ENCODE data around the gene ST3GAL2. TPM values are rescaled to one million over a fixed set of nuclear protein-coding genes. Genes with fewer than 3 reads are reported as not detected.

The ST3GAL2 gene
- total and polyA plus RNA-seq, 2 donors (not counting 1 experiment from before 2014, with no cell fraction given) = 18.2 to 71.3 TPM

DNA sequence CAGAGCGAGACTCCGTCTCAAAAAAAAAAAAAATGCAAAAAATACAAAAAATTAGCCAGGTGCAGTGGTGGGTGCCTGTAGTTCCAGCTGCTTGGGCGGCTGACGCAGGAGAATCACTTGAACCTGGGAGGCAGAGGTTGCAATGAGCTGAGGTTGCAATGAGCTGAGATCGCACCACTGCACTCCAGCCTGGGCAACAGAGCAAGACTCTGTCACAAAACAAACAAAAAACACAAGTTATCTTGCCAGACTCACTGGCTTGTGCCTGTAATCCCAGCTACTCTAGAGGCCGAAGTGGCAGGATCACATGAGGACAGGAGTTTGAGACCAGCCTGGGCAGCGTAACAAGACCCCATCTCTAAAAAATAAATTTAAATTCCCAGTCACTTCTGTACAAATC, 3.4 kb upstream of the ST3GAL2 start:
- Mint-ChIP-seq H3K4me1 (peaks cover 23% of the 10 kb centered on the region), H3K27me3 (no peaks in the 10 kb centered on the region), H3K4me3 (no peak overlapping the region), H3K27ac (no peak overlapping the region), H3K9me3 (ENCODE audit: insufficient read depth) (no peaks in the 10 kb centered on the region)
- POLR2A ChIA-PET = interaction anchor here (1.0 kb wide), 1 partner anchor 12 kb away, joined by 7 read pairs; no protein-coding TSS in a partner anchor
- no peaks in the 10 kb centered on the region for H3K36me3 ChIP-seq (replicated peaks in 1 of 2; ENCODE audit: control extremely low read depth in 1 of 2, control insufficient read depth in 1 of 2, extremely low read depth in 1 of 2, insufficient read depth in 2 of 2, low read length in 1 of 2)
- H3K9ac ChIP-seq (ENCODE audit: low read length) = no peak overlapping the region
- WGBS (ENCODE audit: insufficient coverage) = 96% methylated on average over 5 of the region's 7 CpGs
- no peak overlapping the region for H3K4me3 ChIP-seq (ENCODE audit: control extremely low read depth in 1 of 5, extremely low read depth in 1 of 5, insufficient read depth in 1 of 5, low read depth in 2 of 5, low read length in 4 of 5)
- DNase-seq (no peak), ATAC-seq (ENCODE audit: low read depth) (no peak)
- H3K9me3 ChIP-seq (ENCODE audit: control extremely low read depth in 1 of 3, control insufficient read depth in 2 of 3, insufficient read depth in 1 of 3, low read length in 2 of 3) = no peaks in the 10 kb centered on the region
- H3K4me2 ChIP-seq (replicated peaks; ENCODE audit: low read depth, low read length, poor library complexity, severe bottlenecking) = no peak overlapping the region
- no peak for TF ChIP-seq EZH2 (IDR thresholded peaks at IDR 0.05; ENCODE audit: borderline replicate concordance, insufficient read depth, low read depth, low read length, poor library complexity, severe bottlenecking)
- TF ChIP-seq, protein P1, sequence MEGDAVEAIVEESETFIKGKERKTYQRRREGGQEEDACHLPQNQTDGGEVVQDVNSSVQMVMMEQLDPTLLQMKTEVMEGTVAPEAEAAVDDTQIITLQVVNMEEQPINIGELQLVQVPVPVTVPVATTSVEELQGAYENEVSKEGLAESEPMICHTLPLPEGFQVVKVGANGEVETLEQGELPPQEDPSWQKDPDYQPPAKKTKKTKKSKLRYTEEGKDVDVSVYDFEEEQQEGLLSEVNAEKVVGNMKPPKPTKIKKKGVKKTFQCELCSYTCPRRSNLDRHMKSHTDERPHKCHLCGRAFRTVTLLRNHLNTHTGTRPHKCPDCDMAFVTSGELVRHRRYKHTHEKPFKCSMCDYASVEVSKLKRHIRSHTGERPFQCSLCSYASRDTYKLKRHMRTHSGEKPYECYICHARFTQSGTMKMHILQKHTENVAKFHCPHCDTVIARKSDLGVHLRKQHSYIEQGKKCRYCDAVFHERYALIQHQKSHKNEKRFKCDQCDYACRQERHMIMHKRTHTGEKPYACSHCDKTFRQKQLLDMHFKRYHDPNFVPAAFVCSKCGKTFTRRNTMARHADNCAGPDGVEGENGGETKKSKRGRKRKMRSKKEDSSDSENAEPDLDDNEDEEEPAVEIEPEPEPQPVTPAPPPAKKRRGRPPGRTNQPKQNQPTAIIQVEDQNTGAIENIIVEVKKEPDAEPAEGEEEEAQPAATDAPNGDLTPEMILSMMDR (IDR thresholded peaks at IDR 0.05) = no peak
- H3K79me2 ChIP-seq (ENCODE audit: control insufficient read depth, insufficient read depth, low read length) = peaks cover 14% of the 10 kb centered on the region
- no peak overlapping the region for H2AFZ ChIP-seq (ENCODE audit: insufficient read depth, low read depth, low read length, poor library complexity, severe bottlenecking)
- CTCF ChIA-PET = interaction anchor here (0.7 kb wide), 1 partner anchor 14 kb away, joined by 4 read pairs; no protein-coding TSS in a partner anchor
- H3K27me3 ChIP-seq (replicated peaks in 1 of 4; ENCODE audit: control extremely low read depth in 1 of 4, control insufficient read depth in 3 of 4, insufficient read depth in 4 of 4, low read length in 3 of 4) = no peaks in the 10 kb centered on the region
- peaks cover 22 to 29% of the 10 kb centered on the region in 2 donors for H3K4me1 ChIP-seq (ENCODE audit: control insufficient read depth in 2 of 2, insufficient read depth in 2 of 2, low read length in 2 of 2)
- no peak overlapping the region for H3K27ac ChIP-seq (ENCODE audit: low read length in 2 of 2)
- intact Hi-C loops (cut with micrococcal nuclease) = no loop called here
- peaks cover 10% of the 10 kb centered on the region for H4K20me1 ChIP-seq (ENCODE audit: control insufficient read depth, insufficient read depth, low read length, poor library complexity, severe bottlenecking)

DNA sequence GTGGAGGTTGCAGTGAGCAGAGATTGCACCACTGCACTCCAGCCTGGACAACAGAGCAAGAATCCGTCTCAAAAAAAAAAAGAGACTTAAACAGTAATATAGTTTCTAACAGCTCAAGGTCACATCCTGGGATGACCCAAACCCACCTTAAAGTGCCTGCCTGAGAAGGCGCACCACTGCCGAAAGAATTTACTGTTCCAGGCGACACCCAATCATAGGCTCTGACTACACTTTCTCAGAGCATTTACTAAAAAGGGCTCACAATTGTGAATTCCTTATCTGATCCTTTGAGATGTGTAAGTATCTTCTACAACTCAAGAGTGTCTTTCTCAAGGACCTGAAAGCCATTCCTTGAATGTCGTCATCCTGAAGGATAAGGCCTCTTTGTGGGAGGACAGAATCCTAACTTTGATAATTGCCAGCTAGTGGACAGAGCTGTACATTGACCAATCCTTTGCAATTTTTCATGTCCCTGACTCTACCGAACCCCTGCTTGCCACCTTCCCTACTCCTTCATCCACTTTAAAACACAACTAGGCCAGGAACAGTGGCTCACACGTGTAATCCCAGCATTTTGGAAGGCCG, 2.6 kb upstream of the ST3GAL2 start:
- Histone ChIP-seq H3K9me3 (ENCODE audit: control extremely low read depth in 1 of 3, control insufficient read depth in 2 of 3, insufficient read depth in 1 of 3, low read length in 2 of 3) (no peaks in the 10 kb centered on the region), H3K79me2 (ENCODE audit: control insufficient read depth, insufficient read depth, low read length) (peaks cover 22% of the 10 kb centered on the region), H3K9ac (ENCODE audit: low read length) (no peak overlapping the region), H2AFZ (ENCODE audit: insufficient read depth, low read depth, low read length, poor library complexity, severe bottlenecking) (no peak overlapping the region), H3K4me3 (ENCODE audit: control extremely low read depth in 1 of 5, extremely low read depth in 1 of 5, insufficient read depth in 1 of 5, low read depth in 2 of 5, low read length in 4 of 5) (no peak overlapping the region), H3K36me3 (replicated peaks in 1 of 2; ENCODE audit: control extremely low read depth in 1 of 2, control insufficient read depth in 1 of 2, extremely low read depth in 1 of 2, insufficient read depth in 2 of 2, low read length in 1 of 2) (no peaks in the 10 kb centered on the region), H3K4me1 (ENCODE audit: control insufficient read depth in 2 of 2, insufficient read depth in 2 of 2, low read length in 2 of 2) (peaks cover 24 to 29% of the 10 kb centered on the region in 2 donors), H3K27ac (ENCODE audit: low read length in 2 of 2) (no peak overlapping the region), H3K4me2 (replicated peaks; ENCODE audit: low read depth, low read length, poor library complexity, severe bottlenecking) (no peak overlapping the region), H3K27me3 (replicated peaks in 1 of 4; ENCODE audit: control extremely low read depth in 1 of 4, control insufficient read depth in 3 of 4, insufficient read depth in 4 of 4, low read length in 3 of 4) (no peaks in the 10 kb centered on the region), H4K20me1 (ENCODE audit: control insufficient read depth, insufficient read depth, low read length, poor library complexity, severe bottlenecking) (peaks cover 17% of the 10 kb centered on the region)
- no peak for TF ChIP-seq EZH2 (IDR thresholded peaks at IDR 0.05; ENCODE audit: borderline replicate concordance, insufficient read depth, low read depth, low read length, poor library complexity, severe bottlenecking)
- TF ChIP-seq, protein P1 (IDR thresholded peaks at IDR 0.05) = no peak
- DNase-seq (no peak), ATAC-seq (ENCODE audit: low read depth) (no peak)
- Mint-ChIP-seq H3K27ac (no peak overlapping the region), H3K9me3 (ENCODE audit: insufficient read depth) (no peaks in the 10 kb centered on the region), H3K27me3 (no peaks in the 10 kb centered on the region), H3K4me3 (peak overlapping the region; percentile 19), H3K4me1 (peaks cover 25% of the 10 kb centered on the region)
- intact Hi-C loops (cut with micrococcal nuclease) = no loop called here
- CTCF ChIA-PET = interaction anchor here (0.6 to 1.3 kb wide), 2 partner anchors 12 to 44 kb away, joined by 3 to 4 read pairs; no protein-coding TSS in a partner anchor
- POLR2A ChIA-PET = interaction anchor here (0.6 to 0.8 kb wide), 3 partner anchors 9 to 50 kb away, joined by 3 to 4 read pairs (median 3); partner anchors contain the start of gene FCSK
- 98% methylated on average over 4 of the region's 8 CpGs for WGBS (ENCODE audit: insufficient coverage)

All from B cell (primary cell).